SU-DHL-6 (cell line): ENCODE results near the gene UFC1.

Experiments used
- H2AFZ ChIP-seq: fragments of 200-600 bp; sonication (generic); 2 replicates; pipeline ENCODE4 v1.6.1; 2014; ENCODE audit warnings: low read depth, mild to moderate bottlenecking, moderate library complexity, mixed read lengths, antibody characterized with exemption, low read length; ENCODE audit not compliant: severe bottlenecking
- H3F3A ChIP-seq: fragments of 200-600 bp; shearing (Covaris generic); 2 replicates; pipeline ENCODE4 v1.6.0; 2016; ENCODE audit warnings: antibody characterized with exemption, mild to moderate bottlenecking; ENCODE audit not compliant: insufficient read depth
- H3K27ac ChIP-seq: fragments of 200-600 bp; sonication (generic); 2 replicates; pipeline ENCODE4 v1.5.1; 2016; ENCODE audit warnings: low read depth, mild to moderate bottlenecking, low read length, moderate library complexity, mixed read lengths
- H3K27me3 ChIP-seq: fragments of 200-600 bp; sonication (generic), shearing (Covaris generic); 2 replicates; pipeline ENCODE4 v1.6.0; 2014; ENCODE audit warnings: mild to moderate bottlenecking, low read length
- H3K36me3 ChIP-seq: fragments of 200-600 bp; sonication (generic); 2 replicates; pipeline ENCODE4 v1.6.1; 2014; ENCODE audit warnings: mild to moderate bottlenecking, low read length, mixed read lengths
- H3K4me2 ChIP-seq: fragments of 300-600, 200-600 bp; shearing (Covaris generic), sonication (generic); 2 replicates; pipeline ENCODE4 v1.6.0; 2014; ENCODE audit warnings: low read length, low read depth, mild to moderate bottlenecking; ENCODE audit not compliant: poor library complexity, severe bottlenecking
- H3K4me3 ChIP-seq: fragments of 200-600 bp; sonication (generic); 2 replicates; pipeline ENCODE4 v1.5.1; 2014; ENCODE audit warnings: antibody characterized with exemption, low read length, mild to moderate bottlenecking, mixed read lengths; ENCODE audit not compliant: insufficient read depth, poor library complexity, severe bottlenecking
- H3K79me2 ChIP-seq: fragments of 200-600 bp; sonication (generic); 2 replicates; pipeline ENCODE4 v1.6.1; 2014; ENCODE audit warnings: mild to moderate bottlenecking, low read length, moderate library complexity; ENCODE audit not compliant: insufficient read depth
- H3K9ac ChIP-seq: fragments of 200-600 bp; sonication (generic); 2 replicates; pipeline ENCODE4 v1.7.0; 2014; ENCODE audit warnings: mild to moderate bottlenecking, low read length
- H3K9me2 ChIP-seq: fragments of 200-600 bp; sonication (generic); replicated peaks from 2 replicates; pipeline ENCODE4 v1.6.1; 2014; ENCODE audit warnings: low read length; ENCODE audit not compliant: insufficient read depth
- H3K9me3 ChIP-seq: fragments of 200-600 bp; sonication (generic); 2 replicates; pipeline ENCODE4 v1.6.1; 2014; ENCODE audit warnings: low read length, mixed read lengths; ENCODE audit not compliant: insufficient read depth
- H4K20me1 ChIP-seq: fragments of 200-600 bp; sonication (generic); 2 replicates; pipeline ENCODE4 v1.6.1; 2014; ENCODE audit warnings: low read depth, mild to moderate bottlenecking, antibody characterized with exemption, low read length, moderate library complexity, mixed read lengths
- CTCF ChIP-seq: fragments of 200-600 bp; sonication (generic); IDR thresholded peaks from one replicate; pipeline ENCODE4 v1.5.1; 2017; ENCODE audit warnings: antibody characterized with exemption, mild to moderate bottlenecking, low read length, moderate library complexity; ENCODE audit not compliant: insufficient read depth, poor library complexity, severe bottlenecking
- EZH2phosphoT487 ChIP-seq: fragments of 200-600 bp; sonication (generic), shearing (Covaris generic); conservative IDR thresholded peaks from 2 replicates; pipeline ENCODE4 v1.6.1; 2018; ENCODE audit warnings: mild to moderate bottlenecking, antibody characterized with exemption, low read length, moderate library complexity, mixed read lengths

UFC1 gene

GRCh38 chr1:161163793-161164192, 10.0 kb downstream of the UFC1 start:
- H3K36me3 ChIP-seq = no peaks in the 10 kb centered on the region
- no peak overlapping the region for H3K27ac ChIP-seq
- H3F3A ChIP-seq = 0 out of 2 replicates have a peak, but pooled peaks cover 8% of the 10 kb centered on the region
- H3K27me3 ChIP-seq = no peaks in the 10 kb centered on the region
- no peak overlapping the region for H3K4me2 ChIP-seq
- no peak overlapping the region for H2AFZ ChIP-seq
- no peak for TF ChIP-seq EZH2phosphoT487
- TF ChIP-seq CTCF = no peak
- H3K9me3 ChIP-seq = no peaks in the 10 kb centered on the region
- peaks cover 6% of the 10 kb centered on the region; the same call in 1 of the 2 replicates for H3K79me2 ChIP-seq
- H4K20me1 ChIP-seq = no peaks in the 10 kb centered on the region
- H3K4me3 ChIP-seq = no peak overlapping the region
- no peaks in the 10 kb centered on the region for H3K9me2 ChIP-seq
- H3K9ac ChIP-seq = no peak overlapping the region

- no peaks in the 10 kb centered on the region for H4K20me1 ChIP-seq
- no peaks in the 10 kb centered on the region for H3K9me2 ChIP-seq
- H3K9me3 ChIP-seq = no peaks in the 10 kb centered on the region
- peak overlapping the region; percentile 81 for H3K9ac ChIP-seq
- no peak overlapping the region for H2AFZ ChIP-seq
- H3K4me3 ChIP-seq = no peak overlapping the region
- H3K4me2 ChIP-seq = peak overlapping the region; percentile 93
- H3F3A ChIP-seq = 0 out of 2 replicates have a peak, but pooled peaks cover 8% of the 10 kb centered on the region
- no peaks in the 10 kb centered on the region for H3K27me3 ChIP-seq
- H3K27ac ChIP-seq = peak overlapping the region; percentile 41; the same call in 1 of the 2 replicates
- no peak for TF ChIP-seq CTCF
- TF ChIP-seq EZH2phosphoT487 = no peak
- no peaks in the 10 kb centered on the region for H3K36me3 ChIP-seq
- peaks cover 1% of the 10 kb centered on the region; the same call in 1 of the 2 replicates for H3K79me2 ChIP-seq
Measured at GRCh38 chr1:161164901-161165610, 11.3 kb downstream of the UFC1 start.

- Histone ChIP-seq H3K9me3 (no peaks in the 10 kb centered on the region), H3F3A (0 out of 2 replicates have a peak, but pooled peaks cover 8% of the 10 kb centered on the region), H3K27ac (peak within 1 kb of the TSS; percentile 42), H4K20me1 (no peaks in the 10 kb centered on the region), H2AFZ (peak within 1 kb of the TSS; percentile 69), H3K79me2 (no peaks in the 10 kb centered on the region; the same call in 1 of the 2 replicates), H3K9ac (peak within 1 kb of the TSS; percentile 81), H3K4me3 (peak within 1 kb of the TSS; percentile 78), H3K4me2 (peak within 1 kb of the TSS; percentile 93), H3K36me3 (no peaks in the 10 kb centered on the region), H3K9me2 (no peaks in the 10 kb centered on the region), H3K27me3 (no peaks in the 10 kb centered on the region)
- TF ChIP-seq EZH2phosphoT487 (no peak), CTCF (peak; percentile 83)
Measured at GRCh38 chr1:161165742-161166668, 12.2 kb downstream of the UFC1 start, which contains the start of gene PPOX. PPOX (plus strand) TSS chr1:161166426; CDS start chr1:161166848, 422 bp downstream.
